Ramos (cell line): ENCODE measurements around the gene TMEM120B.
"Not testable (repeated sequence)": the region's sequence is repeated elsewhere in the genome, so short reads cannot be mapped to it uniquely, and the experiment has no call there.

Source experiments
- in situ Hi-C: fragments of 300-500 bp; cut with MboI; formaldehyde crosslinking; loops from one replicate; pipeline ENCODE4 v1.14.3; 2022; ENCODE audit warnings: low sequenced_read_pairs; ENCODE audit not compliant: unreplicated experiment

TMEM120B gene

GRCh38 chr12:121708313-121709063, 4.1 kb upstream of the TMEM120B start:
- in situ Hi-C loops, result no loop called here

- in situ Hi-C loops, result not testable (repeated sequence)
These were observed 3.5 kb upstream of the TMEM120B start for GRCh38 chr12:121709064-121709424.

GRCh38 chr12:121709478-121709961, 3.0 kb upstream of the TMEM120B start:
- in situ Hi-C loops, result no loop called here

GRCh38 chr12:121711361-121712189, 977 bp upstream of the TMEM120B start:
- in situ Hi-C loops, result no loop called here

- in situ Hi-C loops, result no loop called here
These were observed 427 bp upstream of the TMEM120B start for GRCh38 chr12:121712190-121712460.

GRCh38 chr12:121713257-121713777, 765 bp downstream of the TMEM120B start:
- in situ Hi-C loops, result no loop called here

GRCh38 chr12:121713793-121714192, 1.2 kb downstream of the TMEM120B start:
- in situ Hi-C loops, result no loop called here

- in situ Hi-C loops, result not testable (repeated sequence)
These were observed 2.5 kb downstream of the TMEM120B start for GRCh38 chr12:121715055-121715454.

GRCh38 chr12:121715862-121716435, 3.4 kb downstream of the TMEM120B start:
- in situ Hi-C loops, result no loop called here

- in situ Hi-C loops, result no loop called here
These were observed 4.6 kb downstream of the TMEM120B start for GRCh38 chr12:121717041-121717699.

GRCh38 chr12:121718653-121719239, 6.2 kb downstream of the TMEM120B start:
- in situ Hi-C loops, result no loop called here

- in situ Hi-C loops, result no loop called here
These were observed 7.4 kb downstream of the TMEM120B start for GRCh38 chr12:121719926-121720414.

GRCh38 chr12:121720762-121721161, 8.2 kb downstream of the TMEM120B start:
- in situ Hi-C loops, result no loop called here

- in situ Hi-C loops, result no loop called here
These were observed 10.0 kb downstream of the TMEM120B start for GRCh38 chr12:121722511-121722910.

GRCh38 chr12:121723200-121723599, 10.6 kb downstream of the TMEM120B start:
- in situ Hi-C loops, result no loop called here

- in situ Hi-C loops, result no loop called here
These were observed 12.4 kb downstream of the TMEM120B start for GRCh38 chr12:121724925-121725324.

GRCh38 chr12:121725423-121725822, 12.9 kb downstream of the TMEM120B start:
- in situ Hi-C loops, result no loop called here

GRCh38 chr12:121729021-121729420, 16.5 kb downstream of the TMEM120B start:
- in situ Hi-C loops, result no loop called here

GRCh38 chr12:121731473-121731872, 18.9 kb downstream of the TMEM120B start:
- in situ Hi-C loops, result no loop called here

- in situ Hi-C loops, result no loop called here
These were observed 21.3 kb downstream of the TMEM120B start for GRCh38 chr12:121733849-121734248.
